A549 (cell line): ENCODE results near the gene AHNAK2. TPM values are rescaled to one million over a fixed set of nuclear protein-coding genes. Genes with fewer than 3 reads are reported as not detected.

ENCODE experiments used
- CEBPB ChIP-seq, 2 experiments: fragments of >200 bp in 1 of 2; sonication (Bioruptor Twin) in 1 of 2; formaldehyde crosslinking in 1 of 2; IDR thresholded peaks; 2 replicates each; pipeline ENCODE4 v1.6.1; 2012 to 2016
- CHD2 ChIP-seq: fragments of 150-350 bp; IDR thresholded peaks from 2 replicates; pipeline ENCODE4 v1.6.1; 2014; ENCODE audit warnings: low read length; ENCODE audit not compliant: partially characterized antibody
- CHD4 ChIP-seq: fragments of 200-600 bp; sonication (generic); IDR thresholded peaks from 2 replicates; pipeline ENCODE4 v1.6.1; 2016; ENCODE audit warnings: antibody characterized with exemption, mild to moderate bottlenecking, borderline replicate concordance
- CTCF ChIP-seq: fragments of >200 bp; sonication (Bioruptor Twin); formaldehyde crosslinking; IDR thresholded peaks from 3 replicates; pipeline ENCODE4 v1.5.1; 2016
- EP300 ChIP-seq, 2 experiments: fragments of >200 bp; sonication (Bioruptor Twin); formaldehyde crosslinking; IDR thresholded peaks; 2 replicates in 1 of 2; 3 replicates in 1 of 2; pipeline ENCODE4 v1.6.1; 2016 to 2017
- ESRRA ChIP-seq: fragments of 150-350 bp; IDR thresholded peaks from 2 replicates; pipeline ENCODE4 v1.6.1; 2014; ENCODE audit warnings: mild to moderate bottlenecking, low read length, borderline replicate concordance
- FOSL2 ChIP-seq, 2 experiments: fragments of 450-650 bp in 1 of 2; fragments of >200 bp in 1 of 2; sonication (Bioruptor Twin) in 1 of 2; formaldehyde crosslinking; IDR thresholded peaks; 2 replicates each; pipeline versions ENCODE4 v1.5.0 to v1.6.1; 2016 to 2020; ENCODE audit warnings: mild to moderate bottlenecking in 1 of 2, moderate library complexity in 1 of 2
- GATA3 ChIP-seq: IDR thresholded peaks from 2 replicates; pipeline ENCODE4 v1.6.1; 2012; ENCODE audit warnings: borderline replicate concordance
- HOXA7 ChIP-seq: fragments of 250-450 bp; sonication (Bioruptor Pico); IDR thresholded peaks from 2 replicates; pipeline ENCODE4 v1.5.0; 2020; ENCODE audit warnings: mild to moderate bottlenecking, moderate library complexity
- HOXB13 ChIP-seq: fragments of 250-450 bp; sonication (Bioruptor Pico); IDR thresholded peaks from 2 replicates; pipeline ENCODE4 v1.5.0; 2020; ENCODE audit warnings: low read depth, mild to moderate bottlenecking, moderate library complexity
- KDM1A ChIP-seq: fragments of 200-600 bp; sonication (generic); IDR thresholded peaks from 2 replicates; pipeline ENCODE4 v1.6.1; 2016; ENCODE audit warnings: low read depth, mild to moderate bottlenecking
- KDM5A ChIP-seq: fragments of 200-600 bp; sonication (generic); IDR thresholded peaks from 2 replicates; pipeline ENCODE4 v1.6.1; 2016; ENCODE audit warnings: antibody characterized with exemption, mild to moderate bottlenecking
- MAFK ChIP-seq: fragments of 450-650 bp; IDR thresholded peaks from 2 replicates; pipeline ENCODE4 v1.6.1; 2014; ENCODE audit not compliant: partially characterized antibody
- MYC ChIP-seq: IDR thresholded peaks from 2 replicates; pipeline ENCODE4 v1.6.1; 2012; ENCODE audit warnings: mild to moderate bottlenecking, inconsistent platforms, low read length, improper control_type of control experiment, borderline replicate concordance
- PHF8 ChIP-seq: fragments of 200-600 bp; sonication (generic); IDR thresholded peaks from 2 replicates; pipeline ENCODE4 v1.6.1; 2016; ENCODE audit warnings: low read depth, mild to moderate bottlenecking, antibody characterized with exemption, moderate library complexity, borderline replicate concordance
- POLR2A ChIP-seq: IDR thresholded peaks from 2 replicates; pipeline ENCODE4 v1.6.1; 2012; ENCODE audit warnings: mild to moderate bottlenecking, low read length
- RAD21 ChIP-seq, 2 experiments: fragments of >200 bp in 1 of 2; sonication (Bioruptor Twin) in 1 of 2; formaldehyde crosslinking in 1 of 2; IDR thresholded peaks in 1 of 2; conservative IDR thresholded peaks in 1 of 2; 2 replicates in 1 of 2; 3 replicates in 1 of 2; pipeline ENCODE4 v1.6.1; 2012 to 2018; ENCODE audit warnings: inconsistent platforms in 1 of 2
- REST ChIP-seq: fragments of 200-600 bp; sonication (generic); IDR thresholded peaks from 2 replicates; pipeline ENCODE4 v1.6.1; 2016; ENCODE audit warnings: antibody characterized with exemption, mild to moderate bottlenecking, moderate library complexity
- RNF2 ChIP-seq: fragments of 200-600 bp; sonication (generic); IDR thresholded peaks from 2 replicates; pipeline ENCODE4 v1.6.1; 2016; ENCODE audit warnings: low read depth, mild to moderate bottlenecking, antibody characterized with exemption, moderate library complexity, borderline replicate concordance
- SMC3 ChIP-seq: fragments of >200 bp; sonication (Bioruptor Twin); formaldehyde crosslinking; IDR thresholded peaks from 3 replicates; pipeline ENCODE4 v1.6.1; 2018; ENCODE audit warnings: inconsistent platforms
- SREBF2 ChIP-seq: fragments of 450-650 bp; IDR thresholded peaks from 2 replicates; pipeline ENCODE4 v1.6.1; 2014; ENCODE audit warnings: mild to moderate bottlenecking, moderate library complexity
- ZSCAN20 ChIP-seq: fragments of 250-450 bp; sonication (Bioruptor Pico); IDR thresholded peaks from 2 replicates; pipeline ENCODE4 v1.8.0; 2022; ENCODE audit warnings: mild to moderate bottlenecking, moderate library complexity
- polyA plus RNA-seq, 4 experiments: library from polyadenylated mRNA; depleted of rRNA in 3 of 4; stranded (reverse); fragments of >200 nt; fragmentation: RNase III in 1 of 4; extraction: RNeasy Plus Mini Kit Qiagen cat#74134 plus additional on column Dnase treatment in 1 of 4; gene quantifications; 2 replicates in 3 of 4; 3 replicates in 1 of 4; pipeline ENCODE4 v1.2.3, GENCODE V29; 2011 to 2017
- TF ChIP-seq, protein P1 (sequence below): fragments of >200 bp; sonication (Bioruptor Twin); formaldehyde crosslinking; IDR thresholded peaks from 2 replicates; pipeline ENCODE4 v1.6.1; 2016

AHNAK2 gene
- polyA plus RNA-seq, 2 of the 4 experiments (the other 2 are of a cell fraction) = 43.3 to 43.7 TPM

DNA sequence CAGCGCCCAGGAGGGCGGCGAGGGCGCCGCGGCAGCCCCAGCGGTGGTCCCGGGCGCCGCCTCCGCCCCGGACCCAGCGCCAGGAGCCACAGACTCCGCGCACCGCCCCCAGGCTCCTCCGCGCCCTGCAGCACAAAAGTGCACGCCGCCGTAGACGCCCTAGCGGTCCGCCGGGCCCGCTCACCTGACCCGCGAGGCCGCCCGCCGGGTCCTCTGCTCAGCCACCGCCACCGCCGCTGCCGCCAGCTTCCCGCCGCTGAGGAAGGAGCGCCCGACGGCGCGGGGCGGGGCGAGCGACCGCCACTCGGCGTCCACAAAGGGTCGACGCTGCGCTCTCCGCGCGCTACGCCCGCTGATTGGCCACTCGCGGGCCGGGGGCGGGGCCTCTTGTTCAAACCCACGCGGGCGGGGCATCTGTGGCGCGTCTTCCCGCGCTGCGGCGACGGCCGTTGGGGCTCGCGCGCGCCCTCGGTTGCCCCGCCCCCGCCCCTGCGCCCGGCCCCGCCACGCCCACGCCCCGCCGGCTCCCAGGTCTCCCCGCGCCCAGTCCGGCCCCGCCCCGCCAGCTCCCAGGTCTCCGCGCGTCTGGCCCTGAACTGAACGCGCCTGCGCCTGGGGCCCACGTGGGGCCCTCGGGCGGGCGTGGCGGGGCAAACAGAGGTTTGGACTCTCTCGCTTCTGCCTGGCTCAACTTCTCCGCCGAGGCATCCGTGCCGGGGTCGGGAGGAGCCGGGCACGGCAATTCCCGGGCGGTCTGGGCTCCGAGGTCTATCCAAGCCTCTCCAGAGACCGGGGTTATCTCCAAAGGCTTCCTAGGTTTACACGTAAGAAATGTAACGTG, 42.9 kb upstream of the AHNAK2 start, which contains the start of gene CDCA4 (continued):
- TF ChIP-seq GATA3 = no peak
- no peak for TF ChIP-seq HOXA7 (CRISPR knock-in tag)
- no peak for TF ChIP-seq KDM5A
- no peak for TF ChIP-seq FOSL2 (IDR thresholded peaks at IDR 0.05)
- TF ChIP-seq FOSL2 (CRISPR knock-in tag; IDR thresholded peaks at IDR 0.05) = no peak
- TF ChIP-seq, protein P1, sequence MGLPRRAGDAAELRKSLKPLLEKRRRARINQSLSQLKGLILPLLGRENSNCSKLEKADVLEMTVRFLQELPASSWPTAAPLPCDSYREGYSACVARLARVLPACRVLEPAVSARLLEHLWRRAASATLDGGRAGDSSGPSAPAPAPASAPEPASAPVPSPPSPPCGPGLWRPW = no peak
- no peak for TF ChIP-seq MAFK
- no peak for TF ChIP-seq SMC3
- no peak for TF ChIP-seq RAD21 (conservative IDR thresholded peaks at IDR 0.05 in 1 of 2, IDR thresholded peaks at IDR 0.05 in 1 of 2)
- TF ChIP-seq KDM1A = no peak
- TF ChIP-seq SREBF2 = no peak
- TF ChIP-seq EP300 (IDR thresholded peaks at IDR 0.05) = no peak
- TF ChIP-seq HOXB13 (CRISPR knock-in tag) = no peak
- TF ChIP-seq REST = no peak
- no peak for TF ChIP-seq CTCF
- no peak for TF ChIP-seq CHD2
- no peak for TF ChIP-seq RNF2
- peak; percentile 17; the same call in 1 of the 2 replicates for TF ChIP-seq MYC
- TF ChIP-seq PHF8 = peak; percentile 25; the same call in 1 of the 2 replicates
- no peak for TF ChIP-seq ESRRA
- no peak for TF ChIP-seq ZSCAN20
- peak; percentile 71 for TF ChIP-seq POLR2A
- no peak for TF ChIP-seq CEBPB (IDR thresholded peaks at IDR 0.05)
- TF ChIP-seq CHD4 = no peak
